Mesenchymal stem cell (in vitro differentiated cells and primary cell): ENCODE data around the gene ELL2.

Experiments
- DNase-seq: peaks from one replicate; pipeline ENCODE4 v3.0.0-alpha.2; 2013
- H2AFZ ChIP-seq: one replicate; pipeline ENCODE4 v1.6.1; 2013; ENCODE audit warnings: low read depth, mild to moderate bottlenecking, control low read depth, inconsistent platforms, low read length, moderate library complexity
- H2AK5ac ChIP-seq: 2 replicates; pipeline ENCODE4 v1.6.1; 2013; ENCODE audit warnings: low read length, moderate library complexity, mild to moderate bottlenecking, inconsistent platforms; ENCODE audit not compliant: severe bottlenecking
- H2BK120ac ChIP-seq: one replicate; pipeline ENCODE4 v1.6.1; 2013; ENCODE audit warnings: low read depth, mild to moderate bottlenecking, inconsistent platforms, low read length, moderate library complexity
- H2BK12ac ChIP-seq, 2 experiments: one replicate each; pipeline ENCODE4 v1.6.1; 2013; ENCODE audit warnings: inconsistent platforms in 2 of 2, low read length in 2 of 2, mild to moderate bottlenecking in 2 of 2, moderate library complexity in 2 of 2, control low read depth in 1 of 2
- H2BK15ac ChIP-seq: one replicate; pipeline ENCODE4 v1.6.1; 2013; ENCODE audit warnings: mild to moderate bottlenecking, low read depth, inconsistent platforms; ENCODE audit not compliant: poor library complexity, severe bottlenecking
- H2BK5ac ChIP-seq: 2 replicates; pipeline ENCODE4 v1.6.1; 2013; ENCODE audit warnings: low read depth, mild to moderate bottlenecking, low read length, control low read depth, inconsistent platforms; ENCODE audit not compliant: poor library complexity, severe bottlenecking
- H3K14ac ChIP-seq, 2 experiments: one replicate each; pipeline ENCODE4 v1.6.1; 2013; ENCODE audit warnings: inconsistent platforms in 2 of 2, low read length in 2 of 2, control low read depth in 1 of 2, mild to moderate bottlenecking in 1 of 2, moderate library complexity in 1 of 2
- H3K18ac ChIP-seq, 2 experiments: one replicate each; pipeline ENCODE4 v1.6.1; 2013; ENCODE audit warnings: inconsistent platforms in 2 of 2, low read length in 2 of 2, control low read depth in 1 of 2, low read depth in 1 of 2, mild to moderate bottlenecking in 1 of 2
- H3K23ac ChIP-seq, 2 experiments: one replicate each; pipeline ENCODE4 v1.6.1; 2013; ENCODE audit warnings: inconsistent platforms in 2 of 2, low read length in 2 of 2, mild to moderate bottlenecking in 2 of 2, moderate library complexity in 2 of 2, control low read depth in 1 of 2
- H3K27ac ChIP-seq: 2 replicates; pipeline ENCODE4 v1.5.1; 2013; ENCODE audit warnings: mild to moderate bottlenecking, moderate library complexity, low read length, control low read depth, inconsistent platforms; ENCODE audit not compliant: poor library complexity, severe bottlenecking
- H3K27me3 ChIP-seq, 2 experiments: 2 replicates each; pipeline versions ENCODE4 v1.6.1 to v1.7.0; 2013; ENCODE audit warnings: low read length in 2 of 2, mild to moderate bottlenecking in 2 of 2, moderate library complexity in 2 of 2, control low read depth in 1 of 2, inconsistent platforms in 1 of 2; ENCODE audit not compliant: control insufficient read depth in 1 of 2, insufficient read depth in 1 of 2
- H3K36me3 ChIP-seq, 2 experiments: 2 replicates each; pipeline versions ENCODE4 v1.6.1 to v1.7.0; 2013; ENCODE audit warnings: low read length in 2 of 2, control low read depth in 1 of 2, inconsistent platforms in 1 of 2, low read depth in 1 of 2, mild to moderate bottlenecking in 1 of 2; ENCODE audit not compliant: insufficient read depth in 2 of 2, control insufficient read depth in 1 of 2
- H3K4ac ChIP-seq, 2 experiments: one replicate each; pipeline ENCODE4 v1.6.1; 2013; ENCODE audit warnings: inconsistent platforms in 2 of 2, low read length in 2 of 2, mild to moderate bottlenecking in 2 of 2, moderate library complexity in 2 of 2, control low read depth in 1 of 2, low read depth in 1 of 2
- H3K4me1 ChIP-seq: 2 replicates; pipeline ENCODE4 v1.6.1; 2013; ENCODE audit warnings: low read depth, low read length, control low read depth; ENCODE audit not compliant: control insufficient read depth, insufficient read depth
- H3K4me2 ChIP-seq: 2 replicates; pipeline ENCODE4 v1.6.1; 2013; ENCODE audit warnings: low read length, mild to moderate bottlenecking, inconsistent platforms; ENCODE audit not compliant: poor library complexity, severe bottlenecking
- H3K4me3 ChIP-seq, 2 experiments: 2 replicates each; pipeline versions ENCODE4 v1.5.1 to v1.7.0; 2013; ENCODE audit warnings: low read length in 2 of 2, mild to moderate bottlenecking in 2 of 2, control low read depth in 1 of 2, low read depth in 1 of 2; ENCODE audit not compliant: insufficient read depth in 1 of 2
- H3K79me1 ChIP-seq: replicated peaks from 2 replicates; pipeline ENCODE4 v1.6.1; 2013; ENCODE audit warnings: mild to moderate bottlenecking, control low read depth, low read length, inconsistent platforms; ENCODE audit not compliant: poor library complexity, severe bottlenecking
- H3K9ac ChIP-seq: 2 replicates; pipeline ENCODE4 v1.7.0; 2013; ENCODE audit warnings: mild to moderate bottlenecking, low read length, moderate library complexity
- H3K9me3 ChIP-seq: 2 replicates; pipeline ENCODE4 v1.7.0; 2013; ENCODE audit warnings: mild to moderate bottlenecking, low read length; ENCODE audit not compliant: control insufficient read depth
- H4K8ac ChIP-seq: one replicate; pipeline ENCODE4 v1.6.1; 2013; ENCODE audit warnings: inconsistent platforms, mild to moderate bottlenecking, low read length, moderate library complexity
- H4K91ac ChIP-seq: one replicate; pipeline ENCODE4 v1.6.1; 2013; ENCODE audit warnings: mild to moderate bottlenecking, low read length, inconsistent platforms
- WGBS: methylation state at CpG from one replicate; pipeline ENCODE4 v1.1.7; 2013; ENCODE audit warnings: mixed read lengths; 5-methylcytosine and 5-hydroxymethylcytosine counted together

ELL2 gene

GRCh38 chr5:95922798-95923197 lies 38.9 kb downstream of the ELL2 start:
- Histone ChIP-seq H4K8ac (no peak overlapping the region), H3K27me3 (no peaks in the 10 kb centered on the region), H2BK15ac (no peak overlapping the region), H2AK5ac (no peak overlapping the region), H2BK12ac (no peak overlapping the region), H4K91ac (no peak overlapping the region), H3K14ac (no peak overlapping the region), H3K18ac (no peak overlapping the region), H3K23ac (no peak overlapping the region), H3K4me1 (no peaks in the 10 kb centered on the region), H3K9ac (no peak overlapping the region), H2BK5ac (no peak overlapping the region), H2BK120ac (no peak overlapping the region), H3K36me3 (peaks cover 2 to 38% of the 10 kb centered on the region in 2 experiments), H2AFZ (no peak overlapping the region), H3K4me3 (no peak overlapping the region), H3K4ac (no peak overlapping the region), H3K9me3 (no peaks in the 10 kb centered on the region), H3K4me2 (no peak overlapping the region), H3K79me1 (peaks cover 22% of the 10 kb centered on the region), H3K27ac (no peak overlapping the region)
- DNase-seq, result no peak
- no CpG with 5 or more reads among the region's 3 CpGs for WGBS

DNA sequence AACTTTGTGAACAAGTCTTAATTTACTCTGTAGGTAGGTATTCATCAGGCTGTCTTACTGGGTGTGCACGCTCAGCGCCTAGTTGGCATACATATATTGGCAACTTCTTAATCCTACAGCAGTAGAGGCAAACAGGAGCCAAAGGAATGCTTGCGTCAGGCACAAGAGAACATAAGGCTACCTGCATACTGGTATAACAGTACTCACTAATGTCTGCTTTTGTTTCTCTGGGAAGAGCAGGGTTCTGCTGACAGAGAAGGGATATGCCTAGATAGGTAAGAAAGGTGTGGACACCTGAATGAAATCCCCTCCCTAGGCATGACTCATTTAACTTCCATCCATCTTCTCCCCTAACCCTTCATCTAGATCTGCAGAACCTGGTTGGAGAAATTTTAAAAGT lies 40.1 kb downstream of the ELL2 start:
- Histone ChIP-seq H2BK120ac (no peak overlapping the region), H3K9ac (no peak overlapping the region), H3K36me3 (peaks cover 2 to 42% of the 10 kb centered on the region in 2 experiments), H3K4me3 (no peak overlapping the region), H3K9me3 (no peaks in the 10 kb centered on the region), H2BK5ac (no peak overlapping the region), H3K79me1 (peaks cover 22% of the 10 kb centered on the region), H3K27ac (no peak overlapping the region), H2BK12ac (no peak overlapping the region), H2AK5ac (no peak overlapping the region), H3K27me3 (no peaks in the 10 kb centered on the region), H4K8ac (no peak overlapping the region), H3K23ac (no peak overlapping the region), H3K4me1 (no peaks in the 10 kb centered on the region), H3K14ac (no peak overlapping the region), H2AFZ (no peak overlapping the region), H4K91ac (no peak overlapping the region), H2BK15ac (no peak overlapping the region), H3K4ac (no peak overlapping the region), H3K4me2 (no peak overlapping the region), H3K18ac (no peak overlapping the region)
- 93% methylated on average over 3 of the region's 3 CpGs for WGBS
- no peak for DNase-seq

DNA sequence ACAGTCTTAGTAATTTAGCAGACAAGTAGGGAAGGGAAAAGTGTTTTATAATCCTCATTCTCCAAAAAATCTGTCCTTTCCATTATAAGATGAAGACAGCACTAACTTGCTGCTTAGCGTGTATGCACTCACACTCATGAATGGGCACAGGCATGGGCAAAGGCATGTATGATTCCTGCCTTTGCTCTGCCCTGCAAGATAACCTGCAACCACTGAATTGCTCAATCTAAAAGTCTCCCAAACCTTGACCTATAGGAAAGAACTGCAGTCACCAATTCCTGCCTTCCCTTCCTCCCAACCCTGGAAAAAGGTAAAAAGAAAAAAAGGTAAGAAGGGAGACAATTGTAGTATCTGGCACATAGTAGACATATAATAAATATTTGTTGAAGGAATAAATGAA lies 40.8 kb downstream of the ELL2 start:
- no peak overlapping the region for H2AFZ ChIP-seq
- 100% methylated on average over 1 of the region's 1 CpG for WGBS
- no peak overlapping the region for H4K91ac ChIP-seq
- no peak overlapping the region for H3K18ac ChIP-seq
- peaks cover 27% of the 10 kb centered on the region for H3K79me1 ChIP-seq
- H2BK12ac ChIP-seq, result no peak overlapping the region
- H2BK120ac ChIP-seq, result no peak overlapping the region
- H2BK15ac ChIP-seq, result no peak overlapping the region
- H4K8ac ChIP-seq, result peak overlapping the region; percentile 69
- no peak overlapping the region for H3K27ac ChIP-seq
- H3K27me3 ChIP-seq, result no peaks in the 10 kb centered on the region
- H2AK5ac ChIP-seq, result no peak overlapping the region
- H3K23ac ChIP-seq, result no peak overlapping the region
- H3K4me3 ChIP-seq, result no peak overlapping the region
- H3K9me3 ChIP-seq, result no peaks in the 10 kb centered on the region
- no peaks in the 10 kb centered on the region for H3K4me1 ChIP-seq
- no peak for DNase-seq
- no peak overlapping the region for H3K4ac ChIP-seq
- H3K14ac ChIP-seq, result no peak overlapping the region
- H3K9ac ChIP-seq, result no peak overlapping the region
- peaks cover 2 to 49% of the 10 kb centered on the region in 2 experiments for H3K36me3 ChIP-seq
- no peak overlapping the region for H3K4me2 ChIP-seq
- no peak overlapping the region for H2BK5ac ChIP-seq

DNA sequence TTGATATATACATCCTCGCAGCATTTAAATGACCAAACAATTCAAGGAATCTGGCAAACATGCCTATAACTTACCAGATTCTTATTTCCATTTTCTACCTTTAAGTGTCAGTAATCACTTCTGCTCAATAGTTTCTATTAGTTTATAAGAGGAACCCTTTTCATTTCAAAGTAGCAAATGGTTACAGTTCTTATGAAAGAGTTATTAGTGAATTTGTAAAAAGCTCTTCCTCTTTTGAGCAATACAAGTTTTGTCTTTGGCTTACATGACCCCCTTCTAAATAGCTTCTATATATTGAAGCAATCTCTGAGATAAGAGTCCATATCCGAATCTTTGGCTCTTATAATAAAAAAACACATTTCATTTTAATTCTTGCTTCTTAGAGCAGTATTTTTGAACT lies 42.0 kb downstream of the ELL2 start:
- DNase-seq, result no peak

More for the DNA sequence above, 42.0 kb downstream of the ELL2 start:
- Histone ChIP-seq H3K4me3 (no peak overlapping the region), H3K36me3 (peaks cover 2 to 59% of the 10 kb centered on the region in 2 experiments), H3K27ac (no peak overlapping the region), H3K27me3 (no peaks in the 10 kb centered on the region), H3K79me1 (peaks cover 29% of the 10 kb centered on the region), H3K23ac (no peak overlapping the region), H2AFZ (no peak overlapping the region), H3K14ac (no peak overlapping the region), H2BK15ac (no peak overlapping the region), H2BK12ac (no peak overlapping the region), H2AK5ac (no peak overlapping the region), H3K4ac (no peak overlapping the region), H3K18ac (no peak overlapping the region), H3K9ac (no peak overlapping the region), H4K8ac (no peak overlapping the region), H3K4me2 (no peak overlapping the region), H3K9me3 (no peaks in the 10 kb centered on the region), H3K4me1 (no peaks in the 10 kb centered on the region), H4K91ac (no peak overlapping the region), H2BK120ac (no peak overlapping the region), H2BK5ac (no peak overlapping the region)
- WGBS, result 100% methylated on average over 1 of the region's 2 CpGs
